Neural progenitor cell (in vitro differentiated cells): ENCODE results near the gene ADK.

Experiments
- CTCF ChIP-seq: fragments of 200-600 bp; sonication (generic); IDR thresholded peaks from 2 replicates; pipeline ENCODE4 v1.5.1; 2017; ENCODE audit warnings: antibody characterized with exemption, mild to moderate bottlenecking
- EZH2 ChIP-seq: fragments of 200-600 bp; sonication (generic); IDR thresholded peaks from 2 replicates; pipeline ENCODE4 v1.6.1; 2017; ENCODE audit warnings: antibody characterized with exemption, mild to moderate bottlenecking, moderate library complexity
- EZH2phosphoT487 ChIP-seq: fragments of 200-600 bp; sonication (generic); IDR thresholded peaks from 2 replicates; pipeline ENCODE4 v1.6.1; 2017; ENCODE audit warnings: antibody characterized with exemption

DNA sequence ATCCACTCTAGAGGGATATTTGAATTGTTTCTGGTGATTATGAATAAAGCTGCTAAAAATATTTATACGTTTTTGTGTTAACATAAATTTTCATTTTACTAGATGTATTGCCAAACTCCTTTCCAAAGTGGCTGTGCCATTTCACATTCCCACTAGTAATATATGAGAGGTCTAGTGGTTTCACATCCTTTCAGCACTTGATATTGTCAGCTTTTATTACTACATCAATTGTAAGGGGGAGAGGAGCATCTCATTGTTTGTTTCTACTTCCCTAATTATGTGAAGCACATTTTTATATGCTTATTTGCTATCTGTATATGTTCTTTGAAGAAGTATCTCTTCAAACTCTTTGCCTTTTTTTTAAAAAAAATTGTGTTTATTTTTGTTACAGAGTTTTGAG is 184.5 kb downstream of the ADK start:
- TF ChIP-seq CTCF (no peak), EZH2 (no peak), EZH2phosphoT487 (no peak)
